Activated gamma-delta T cell treated with Interleukin-2 at 50 U/mL for 16 hours (primary cell): Measurements from ENCODE around the gene UPK3B.
"Not testable (repeated sequence)": the region's sequence is repeated elsewhere in the genome, so short reads cannot be mapped to it uniquely, and the experiment has no call there.

Source experiments
- DNase-seq: peaks from one replicate; pipeline ENCODE4 v3.0.0-alpha.2; 2020

Gene UPK3B

DNA sequence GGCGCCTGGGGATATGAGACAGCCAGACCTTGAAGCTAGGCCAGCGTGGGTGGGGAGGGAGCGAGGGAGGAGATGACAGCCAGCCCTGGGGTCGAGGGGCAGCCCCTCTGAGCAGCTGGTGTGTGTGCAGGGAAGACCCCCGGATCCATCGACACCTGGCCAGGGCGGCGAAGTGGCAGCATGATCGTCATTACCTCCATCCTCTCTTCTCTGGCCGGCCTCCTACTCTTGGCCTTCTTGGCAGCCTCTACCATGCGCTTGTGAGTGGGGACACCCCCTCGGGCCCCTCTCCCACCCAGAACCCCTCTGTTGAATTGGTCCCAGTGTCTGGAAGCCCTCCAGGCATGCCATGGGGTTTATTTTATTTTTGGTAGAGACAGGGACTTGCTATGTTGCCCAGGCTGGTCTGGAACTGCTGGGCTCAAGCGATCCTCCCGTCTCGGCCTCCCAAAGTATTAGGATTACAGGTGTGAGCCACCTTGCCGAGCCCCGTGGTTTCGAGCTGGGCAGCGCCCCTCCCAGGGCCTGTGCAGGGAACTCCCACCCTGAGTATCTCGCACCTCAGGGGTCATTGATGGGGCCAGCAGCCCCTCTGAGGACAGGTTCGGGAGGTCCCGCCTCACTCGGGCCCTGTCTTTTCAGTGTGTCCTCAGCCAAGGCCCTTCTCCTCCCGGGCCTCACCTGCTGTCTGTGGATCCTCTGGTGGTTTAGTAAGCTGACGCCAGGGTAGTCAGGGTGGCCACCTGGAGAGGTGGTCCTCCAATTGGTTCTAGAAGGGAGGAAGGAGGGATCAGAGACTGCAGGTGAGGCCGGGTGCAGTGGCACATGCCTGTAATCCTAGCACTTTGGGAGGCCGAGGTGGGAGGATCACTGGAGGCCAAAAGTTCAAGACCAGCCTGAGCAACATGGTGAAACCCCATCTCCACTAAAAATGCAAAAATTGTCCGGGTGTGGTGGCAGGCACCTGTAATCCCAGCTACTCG is 3.8 kb downstream of the UPK3B start:
- DNase-seq = no peak

DNA sequence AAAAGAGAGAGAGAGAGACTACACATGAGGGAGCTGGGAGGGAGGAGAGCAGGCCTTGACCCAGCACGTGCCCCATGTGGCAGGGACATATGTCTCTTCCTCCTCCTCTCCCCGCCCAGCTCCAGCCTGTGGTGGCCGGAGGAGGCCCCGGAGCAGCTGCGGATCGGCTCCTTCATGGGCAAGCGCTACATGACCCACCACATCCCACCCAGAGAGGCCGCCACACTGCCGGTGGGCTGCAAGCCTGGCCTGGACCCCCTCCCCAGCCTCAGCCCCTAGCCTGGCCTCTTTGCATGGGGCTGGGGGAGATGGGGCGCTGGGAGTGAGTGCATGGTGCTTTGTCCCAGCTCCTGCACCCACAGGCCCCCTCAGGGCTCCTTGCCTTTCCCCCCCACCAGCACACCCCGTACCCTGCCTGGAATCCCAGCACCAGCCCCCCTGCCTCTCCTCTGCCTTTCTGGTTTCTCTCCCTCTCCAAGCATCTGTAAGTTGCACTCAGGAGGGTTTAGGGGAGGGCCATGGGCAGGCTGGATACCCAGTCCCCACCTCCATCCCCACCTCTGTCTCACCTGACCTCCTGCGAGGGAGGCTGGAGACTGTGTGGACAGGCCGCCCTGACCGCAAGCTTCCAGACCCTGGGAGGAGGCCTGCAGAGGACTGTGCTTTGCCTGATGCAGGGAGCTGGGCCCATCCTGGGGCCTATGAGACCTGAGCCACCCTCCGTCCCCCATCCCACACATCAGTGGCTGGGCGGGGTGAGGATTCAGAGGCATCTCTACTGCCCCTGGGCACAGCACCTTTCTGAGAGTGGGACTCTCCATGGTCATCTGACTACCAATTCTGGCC is 4.8 kb downstream of the UPK3B start:
- no peak for DNase-seq

DNA sequence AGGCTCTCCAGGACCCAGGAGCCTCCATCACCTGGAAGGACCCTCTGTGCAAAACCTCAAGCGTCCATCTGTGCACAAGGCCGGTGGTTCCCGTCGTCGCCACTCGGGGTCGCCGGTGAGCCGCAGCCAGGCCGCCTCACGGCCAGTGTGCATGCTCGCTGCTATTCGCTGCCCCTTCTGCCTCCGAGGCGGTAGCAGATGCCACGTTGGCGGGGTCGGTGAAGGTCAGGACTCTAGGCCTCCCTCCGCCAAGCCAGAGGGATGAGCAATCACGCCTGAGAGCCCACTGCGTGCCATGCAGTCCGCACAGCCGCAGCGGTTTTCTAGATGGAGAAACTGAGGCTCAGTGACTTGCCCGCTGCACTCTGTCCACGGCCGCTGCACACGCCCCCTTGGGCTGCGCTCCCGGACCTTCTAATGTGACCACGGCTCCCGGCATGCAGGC is 5.7 kb downstream of the UPK3B start:
- no peak for DNase-seq

DNA sequence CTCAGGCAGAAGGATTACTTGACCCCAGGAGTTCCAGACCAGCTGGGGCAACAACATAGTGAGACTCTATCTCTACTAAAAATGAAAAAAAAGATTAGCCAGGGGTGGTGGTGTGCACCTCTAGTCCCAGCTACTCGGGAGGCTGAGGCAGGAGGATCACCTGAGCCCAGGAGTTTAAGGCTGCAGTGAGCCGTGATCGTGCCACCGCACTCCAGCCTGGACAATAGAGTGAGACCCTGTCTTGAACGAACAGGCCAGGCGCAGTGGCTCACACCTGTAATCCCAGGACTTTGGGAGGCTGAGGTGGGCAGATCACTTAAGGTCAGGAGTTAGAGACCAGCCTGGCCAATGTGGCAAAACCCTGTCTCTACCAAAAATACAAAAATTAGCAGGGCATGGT is 6.6 kb downstream of the UPK3B start:
- DNase-seq = not testable (repeated sequence)

DNA sequence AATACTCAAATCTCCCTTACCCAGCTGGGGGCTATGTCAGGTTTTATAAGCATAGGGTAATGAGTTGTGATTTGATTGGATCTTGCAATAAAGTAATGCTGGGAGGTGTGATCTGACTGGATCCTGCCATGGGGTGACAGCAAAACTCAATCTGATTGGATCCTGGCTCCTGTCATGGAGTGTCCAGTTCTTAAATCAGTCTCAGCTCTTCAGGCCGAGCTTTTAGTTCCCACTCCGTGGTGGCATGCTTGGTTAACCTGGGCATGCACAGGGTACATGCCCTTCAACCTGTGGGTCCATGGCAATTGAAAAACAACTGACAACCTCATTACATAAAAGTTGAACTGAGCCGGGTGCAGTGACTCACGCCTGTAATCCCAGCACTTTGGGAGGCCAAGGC is 15.8 kb downstream of the UPK3B start:
- not testable (repeated sequence) for DNase-seq

DNA sequence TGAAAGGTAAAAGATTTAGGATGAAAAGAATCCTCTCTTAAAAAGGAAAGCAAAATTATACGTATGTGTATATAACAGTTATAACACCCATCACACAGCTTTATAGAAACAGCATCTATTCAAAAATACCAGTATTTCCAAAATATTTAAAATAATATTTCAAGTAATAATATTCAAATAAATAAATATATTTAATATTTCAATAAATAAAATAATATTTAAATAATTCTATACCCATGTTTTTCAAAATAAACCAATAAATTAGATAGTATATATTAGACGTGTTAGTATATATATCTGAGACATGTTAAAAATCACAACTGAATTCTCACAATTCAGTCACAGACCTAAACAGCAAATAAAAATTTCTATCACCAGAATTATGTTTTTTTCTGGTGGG is 21.3 kb downstream of the UPK3B start:
- DNase-seq = not testable (repeated sequence)

DNA sequence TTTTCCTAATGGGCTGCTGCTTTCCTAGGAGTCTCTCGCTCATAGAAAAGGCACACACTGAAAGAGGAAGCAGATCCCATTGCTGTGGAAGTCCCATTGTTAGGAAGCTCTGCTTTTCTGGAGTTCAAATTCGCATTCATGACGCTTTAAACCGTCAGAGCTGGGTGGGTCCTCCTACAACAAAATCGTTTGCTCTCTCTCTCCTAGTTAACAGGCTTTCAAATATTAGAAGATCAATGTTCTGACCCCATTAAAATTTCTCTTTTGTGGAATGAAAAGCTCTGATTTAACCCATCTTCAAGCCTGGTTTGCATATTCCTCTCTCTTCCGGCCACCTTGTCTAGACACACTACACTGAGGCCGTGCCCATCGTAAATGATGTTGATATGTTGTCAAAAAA is 32.8 kb downstream of the UPK3B start, which contains the start of gene SPDYE16:
Gene SPDYE16 (minus strand): TSS at position 101 of the 400 bp plus-strand sequence. CDS start 1,838 bp downstream, outside the sequence.
- DNase-seq = not testable (repeated sequence)

DNA sequence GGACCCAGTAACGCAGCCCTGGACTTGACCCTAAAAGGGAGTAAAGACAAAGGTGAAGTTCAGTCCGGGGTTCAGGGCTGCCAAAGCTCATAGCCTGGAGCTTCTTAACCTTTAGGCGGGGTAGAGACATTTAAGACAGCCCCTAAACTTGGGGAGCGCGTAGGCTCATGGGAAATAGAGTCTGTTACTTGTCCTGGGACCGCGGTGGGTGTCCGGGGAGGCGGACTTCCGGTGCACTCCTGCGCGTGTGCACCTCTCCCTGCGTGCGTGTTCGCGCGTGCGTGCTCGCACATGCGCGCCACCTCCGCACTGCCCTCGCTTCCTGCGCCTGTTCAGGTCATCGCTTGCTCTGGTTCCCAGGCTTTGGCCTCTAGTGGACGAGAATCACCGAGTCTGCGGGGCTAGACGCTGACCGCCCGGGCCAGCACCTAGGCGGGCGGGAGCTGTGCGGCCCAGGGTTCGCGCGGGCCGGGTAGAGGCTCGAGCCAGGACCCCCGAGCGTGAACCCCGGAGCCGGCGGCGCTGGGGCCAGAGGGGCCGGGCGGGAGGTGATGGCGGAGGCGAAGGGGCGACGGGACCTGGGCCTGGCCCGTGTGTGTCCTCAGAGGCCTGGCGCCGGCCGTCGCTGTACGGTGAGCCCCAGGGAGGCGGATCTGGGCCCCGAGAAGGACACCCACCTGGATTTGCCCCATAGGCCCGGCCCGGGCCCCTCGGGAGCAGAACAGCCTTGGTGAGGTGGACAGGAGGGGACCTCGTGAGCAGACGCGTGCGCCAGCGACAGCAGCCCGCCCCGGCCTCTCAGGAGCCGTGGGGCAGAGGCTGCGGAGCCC is 38.9 kb downstream of the UPK3B start:
- DNase-seq = peak; percentile 81

DNA sequence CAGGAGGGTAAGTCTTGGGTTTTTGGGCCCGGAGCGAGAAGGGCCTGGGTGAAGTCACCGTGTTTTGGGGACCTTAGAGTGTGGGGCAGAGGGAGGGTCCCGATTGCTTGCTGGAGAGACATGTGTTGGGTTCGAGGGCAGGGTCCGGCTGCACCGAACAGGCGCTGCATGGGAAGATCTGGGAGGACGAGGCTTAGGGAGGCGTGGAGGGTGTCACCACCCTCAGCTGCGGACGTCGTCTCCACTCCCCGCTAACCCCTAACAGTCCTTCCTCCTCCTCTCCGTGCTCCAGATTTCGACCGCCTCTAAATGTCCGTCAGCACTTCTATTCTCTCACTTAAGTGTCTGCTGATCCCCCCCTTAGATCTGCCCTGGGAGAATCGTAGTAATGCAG is 39.5 kb downstream of the UPK3B start:
- DNase-seq = not testable (repeated sequence)

DNA sequence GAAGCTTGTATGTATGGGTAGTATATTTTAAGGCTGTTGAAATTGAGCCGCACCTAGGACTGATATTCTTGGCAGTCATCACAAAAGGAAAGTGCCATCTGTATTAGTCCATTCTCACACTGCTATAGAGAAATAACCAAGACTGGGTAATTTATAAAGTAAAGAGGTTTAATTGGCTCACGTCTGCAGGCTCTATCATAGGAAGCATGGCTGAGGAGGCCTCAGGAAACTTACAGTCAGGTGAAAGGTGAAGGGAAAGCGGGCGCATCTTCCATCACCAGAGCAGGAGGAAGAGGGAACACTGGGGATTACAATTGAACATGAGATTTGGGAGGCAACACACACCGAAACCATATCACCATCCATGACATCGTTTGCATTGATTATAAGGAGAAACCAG is 41.6 kb downstream of the UPK3B start:
- DNase-seq = not testable (repeated sequence)

DNA sequence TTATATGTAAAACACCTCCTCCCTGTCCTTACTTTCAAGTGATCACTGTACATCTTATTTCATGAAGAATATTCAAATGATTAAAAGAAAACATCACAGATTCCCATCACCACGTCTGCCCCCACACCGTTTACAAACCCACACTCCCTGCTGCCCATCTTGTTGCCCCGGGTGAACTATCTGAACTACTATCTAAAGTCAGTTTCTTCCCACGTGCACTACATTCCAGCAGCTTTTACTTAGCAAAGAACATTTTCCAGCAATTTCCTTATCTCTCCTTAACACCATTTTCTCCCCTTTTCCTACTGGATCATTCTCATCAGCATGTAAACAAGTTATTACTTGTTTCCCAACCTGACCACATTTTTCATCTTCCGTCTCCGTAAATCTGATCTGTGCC is 49.3 kb downstream of the UPK3B start:
- DNase-seq = not testable (repeated sequence)

DNA sequence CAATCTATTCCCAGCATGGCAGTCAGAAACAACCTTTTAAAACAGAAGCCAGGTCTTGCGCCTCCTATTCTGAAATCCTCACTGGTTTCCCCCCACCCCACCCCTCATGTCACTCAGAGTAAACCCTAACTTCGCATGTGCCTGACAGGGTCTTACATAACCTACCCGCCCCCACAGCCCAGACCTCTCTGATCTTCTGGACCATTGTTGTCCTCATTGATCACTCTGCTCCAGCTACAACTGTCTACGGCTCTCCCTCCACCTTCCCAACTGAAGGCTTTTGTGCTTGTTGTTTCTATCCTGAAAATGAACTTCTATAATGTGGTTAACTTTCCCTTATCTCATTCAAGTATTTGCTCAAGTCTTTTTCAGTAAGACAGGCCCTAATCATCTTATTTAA is 49.8 kb downstream of the UPK3B start:
- not testable (repeated sequence) for DNase-seq

DNA sequence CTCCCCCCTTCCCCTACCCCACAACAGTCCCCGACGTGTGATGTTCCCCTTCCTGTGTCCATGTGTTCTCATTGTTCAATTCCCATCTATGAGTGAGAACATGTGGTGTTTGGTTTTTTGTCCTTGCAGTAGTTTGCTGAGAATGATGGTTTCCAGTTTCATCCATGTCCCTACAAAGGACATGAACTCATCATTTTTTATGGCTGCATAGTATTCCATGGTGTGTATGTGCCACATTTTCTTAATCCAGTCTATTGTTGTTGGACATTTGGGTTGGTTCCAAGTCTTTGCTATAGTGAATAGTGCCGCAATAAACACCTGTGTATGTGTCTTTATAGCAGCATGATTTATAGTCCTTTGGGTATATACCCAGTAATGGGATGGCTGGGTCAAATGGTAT is 51.0 kb downstream of the UPK3B start:
- DNase-seq = not testable (repeated sequence)

DNA sequence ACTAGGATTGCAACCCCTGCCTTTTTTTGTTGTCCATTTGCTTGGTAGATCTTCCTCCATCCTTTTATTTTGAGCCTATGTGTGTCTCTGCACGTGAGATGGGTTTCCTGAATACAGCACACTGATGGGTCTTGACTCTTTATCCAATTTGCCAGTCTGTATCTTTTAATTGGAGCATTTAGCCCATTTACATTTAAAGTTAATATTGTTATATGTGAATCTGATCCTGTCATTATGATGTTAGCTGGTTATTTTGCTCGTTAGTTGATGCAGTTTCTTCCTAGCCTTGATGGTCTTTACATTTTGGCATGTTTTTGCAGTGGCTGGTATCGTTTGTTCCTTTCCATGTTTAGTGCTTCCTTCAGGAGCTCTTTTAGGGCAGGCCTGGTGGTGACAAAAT is 54.6 kb downstream of the UPK3B start:
- not testable (repeated sequence) for DNase-seq
